K562 (cell line): ENCODE measurements around the gene MAD2L1. TPM values are rescaled to one million over a fixed set of nuclear protein-coding genes. Genes with fewer than 3 reads are reported as not detected.

Experiments
- BCL6 ChIP-seq: fragments of 250-450 bp; sonication (Bioruptor Pico); IDR thresholded peaks from 2 replicates; pipeline ENCODE4 v1.4.0; 2020
- EP300 ChIP-seq: IDR thresholded peaks from 2 replicates; pipeline ENCODE4 v1.6.1; 2012; ENCODE audit warnings: low read length, improper control_type of control experiment
- ETV1 ChIP-seq: fragments of 450-650 bp; conservative IDR thresholded peaks from 2 replicates; pipeline ENCODE4 v1.6.1; 2016; ENCODE audit warnings: missing genetic modification characterization, control low read depth, low read depth, missing compliant biosample characterization
- ETV5 ChIP-seq: sonication (generic); formaldehyde crosslinking; IDR thresholded peaks from 2 replicates; pipeline ENCODE4 v1.4.0; 2020; ENCODE audit warnings: low read depth, mild to moderate bottlenecking, missing genetic modification reagents
- ETV6 ChIP-seq, 3 experiments: fragments of 150-350 bp in 1 of 3; sonication (generic) in 1 of 3; formaldehyde crosslinking in 1 of 3; IDR thresholded peaks; 2 replicates each; pipeline versions ENCODE4 v1.6.1 to v1.8.0; 2014 to 2022; ENCODE audit warnings: borderline replicate concordance in 2 of 3, low read depth in 2 of 3, antibody characterized with exemption in 1 of 3, low read length in 1 of 3, mild to moderate bottlenecking in 1 of 3, missing genetic modification reagents in 1 of 3
- FOXJ2 ChIP-seq: fragments of 200-800 bp; sonication (Bioruptor generic); IDR thresholded peaks from 2 replicates; pipeline ENCODE4 v1.6.1; 2016; ENCODE audit warnings: missing genetic modification characterization, missing compliant biosample characterization
- IFI16 ChIP-seq: fragments of 250-450 bp; sonication (Bioruptor Pico); IDR thresholded peaks from 2 replicates; pipeline ENCODE4 v2.1.2; 2022; ENCODE audit warnings: mild to moderate bottlenecking, inconsistent platforms
- IRF1 ChIP-seq: sonication (generic); formaldehyde crosslinking; IDR thresholded peaks from 2 replicates; pipeline ENCODE4 v1.8.0; 2022; ENCODE audit warnings: missing genetic modification reagents, mild to moderate bottlenecking, borderline replicate concordance
- KAT2B ChIP-seq: IDR thresholded peaks from one replicate; pipeline ENCODE4 v1.6.1; 2012; ENCODE audit warnings: low read depth, mild to moderate bottlenecking, control low read depth, inconsistent platforms, low read length, moderate library complexity
- KAT7 ChIP-seq: sonication (generic); formaldehyde crosslinking; IDR thresholded peaks from 2 replicates; pipeline ENCODE4 v1.8.0; 2022; ENCODE audit warnings: missing genetic modification reagents, mild to moderate bottlenecking, borderline replicate concordance
- MBD2 ChIP-seq: sonication (generic); IDR thresholded peaks from 2 replicates; pipeline ENCODE4 v1.6.1; 2016; ENCODE audit warnings: low read depth, borderline replicate concordance
- NBN ChIP-seq: fragments of 450-650 bp; IDR thresholded peaks from 2 replicates; pipeline ENCODE4 v1.6.1; 2016; ENCODE audit warnings: low read depth, mild to moderate bottlenecking
- PATZ1 ChIP-seq: fragments of 250-450 bp; sonication (Bioruptor Pico); IDR thresholded peaks from 2 replicates; pipeline ENCODE4 v1.5.0; 2020; ENCODE audit warnings: mild to moderate bottlenecking, borderline replicate concordance
- POLR3G ChIP-seq: IDR thresholded peaks from 2 replicates; pipeline ENCODE4 v1.6.1; 2011; ENCODE audit not compliant: insufficient read length, insufficient replicate concordance; ENCODE audit errors: extremely low read depth
- SETDB1 ChIP-seq: IDR thresholded peaks from one replicate; pipeline ENCODE4 v1.6.1; 2012; ENCODE audit warnings: low read length, control low read depth, inconsistent platforms
- SMARCA4 ChIP-seq: fragments of 450-650 bp; IDR thresholded peaks from 2 replicates; pipeline ENCODE4 v1.6.1; 2016
- TCF15 ChIP-seq: fragments of 250-450 bp; sonication (Bioruptor Pico); IDR thresholded peaks from 2 replicates; pipeline ENCODE4 v1.8.0; 2022; ENCODE audit warnings: moderate library complexity, mild to moderate bottlenecking, inconsistent platforms
- UBTF ChIP-seq, 2 experiments: IDR thresholded peaks; 2 replicates each; pipeline ENCODE4 v1.6.1; 2012; ENCODE audit warnings: improper control_type of control experiment in 2 of 2, low read depth in 2 of 2, low read length in 2 of 2, borderline replicate concordance in 1 of 2
- XRCC4 ChIP-seq: IDR thresholded peaks from one replicate; pipeline ENCODE4 v1.6.1; 2011; ENCODE audit not compliant: insufficient read depth, insufficient read length; ENCODE audit errors: extremely low read depth
- ZNF143 ChIP-seq: sonication (generic); formaldehyde crosslinking; IDR thresholded peaks from 2 replicates; pipeline ENCODE4 v1.9.0; 2022; ENCODE audit warnings: mild to moderate bottlenecking, missing genetic modification reagents
- ZNF232 ChIP-seq: sonication (generic); formaldehyde crosslinking; IDR thresholded peaks from 2 replicates; pipeline ENCODE4 v1.8.0; 2022; ENCODE audit warnings: mild to moderate bottlenecking, missing genetic modification reagents
- ZNF263 ChIP-seq: sonication (generic); formaldehyde crosslinking; IDR thresholded peaks from 2 replicates; pipeline ENCODE4 v1.8.0; 2022; ENCODE audit warnings: mild to moderate bottlenecking, missing genetic modification reagents, borderline replicate concordance
- ZNF79 ChIP-seq: fragments of 250-450 bp; sonication (Bioruptor Pico); IDR thresholded peaks from 2 replicates; pipeline ENCODE4 v1.4.0; 2020; ENCODE audit warnings: low read depth, mild to moderate bottlenecking, moderate library complexity
- polyA plus RNA-seq, 8 experiments: library from polyadenylated mRNA; depleted of rRNA in 4 of 8; stranded (reverse) in 5 of 8; unstranded in 3 of 8; fragments of >200 nt; fragmentation: Nextera tagmentation in 2 of 8; fragmentation: Illumina TruSeq in 1 of 8; extraction: Ambion mirVana in 2 of 8; extraction: Trizol in 1 of 8; gene quantifications; 2 replicates each; pipeline versions ENCODE4 v1.2.1 to v1.2.3, GENCODE V29; 2011 to 2014; ENCODE audit warnings: inconsistent platforms in 1 of 8, missing spikeins in 1 of 8
- total RNA-seq, 7 experiments: library from RNA; depleted of rRNA in 6 of 7; stranded (reverse); fragments of >200 nt in 6 of 7; fragmentation: Illumina TruSeq in 2 of 7; extraction: Trizol in 2 of 7; gene quantifications; 2 replicates each; pipeline versions ENCODE4 v1.2.1 to v1.2.3, GENCODE V29; 2011 to 2021; ENCODE audit warnings: low replicate concordance in 1 of 7

Gene MAD2L1
- total and polyA plus RNA-seq, 9 of the 15 experiments (the other 6 are each of a cell fraction or from before 2014, with no cell fraction given) = 75.0 to 494 (median 129) TPM

GRCh38 chr4:120065974-120066516 is 603 bp downstream of the MAD2L1 start (continued):
- TF ChIP-seq POLR3G (no peak), MBD2 (no peak), BCL6 (CRISPR knock-in tag) (no peak), XRCC4 (no peak), KAT7 (peak; percentile 73; the same call in 1 of the 2 replicates), ZNF143 (CRISPR knock-in tag) (no peak), TCF15 (CRISPR knock-in tag) (no peak), KAT2B (no peak), UBTF (IDR thresholded peaks at IDR 0.05; ENCODE audit: borderline replicate concordance in 1 of 2, low read depth in 2 of 2, low read length in 2 of 2) (no peak), SETDB1 (no peak), PATZ1 (CRISPR knock-in tag) (no peak), IFI16 (no peak), ETV6 (IDR thresholded peaks at IDR 0.05; ENCODE audit: borderline replicate concordance in 1 of 2, low read depth in 2 of 2, low read length in 1 of 2) (no peak), ETV6 (CRISPR knock-in tag; IDR thresholded peaks at IDR 0.05; ENCODE audit: borderline replicate concordance) (peak; percentile 91; the same call in 1 of the 2 replicates), ETV1 (tag) (peak; percentile 55), IRF1 (CRISPR knock-in tag) (0 out of 2 replicates have a peak, but pooled peaks have one; percentile 61), ZNF232 (0 out of 2 replicates have a peak, but pooled peaks have one; percentile 82), ZNF263 (CRISPR knock-in tag) (0 out of 2 replicates have a peak, but pooled peaks have one; percentile 12), FOXJ2 (tag) (0 out of 2 replicates have a peak, but pooled peaks have one; percentile 27), SMARCA4 (0 out of 2 replicates have a peak, but pooled peaks have one; percentile 40), NBN (no peak), ETV5 (CRISPR knock-in tag) (peak; percentile 61; the same call in 1 of the 2 replicates), ZNF79 (no peak), EP300 (no peak)
